PC-9 (cell line): Measurements from ENCODE around the gene HSD3B2. TPM values are rescaled to one million over a fixed set of nuclear protein-coding genes. Genes with fewer than 3 reads are reported as not detected.

Experiments
- BruUV-seq: library from RNA; stranded (reverse); fragments of 400-500 nt; replicated peaks from 2 replicates; lab custom pipeline; 2021; lab: Mats Ljungman, UMichigan
- CTCF ChIA-PET: fragments of 300-600 bp; sonication (Branson Sonifier 250); formaldehyde crosslinking; loops from one replicate; lab custom pipeline; 2022; ENCODE audit warnings: antibody characterized with exemption; lab: Charles Lee
- POLR2A ChIA-PET: fragments of 300-600 bp; sonication (Branson Sonifier 250); formaldehyde crosslinking; loops from one replicate; lab custom pipeline; 2022; ENCODE audit warnings: antibody characterized with exemption; ENCODE audit not compliant: unreplicated experiment; lab: Charles Lee
- DNase-seq, 2 experiments: peaks; one replicate each; pipeline versions ENCODE4 v3.0.0 to v3.0.0-alpha.2; 2015 to 2022; ENCODE audit warnings: mixed read lengths in 1 of 2
- H2AFZ ChIP-seq: fragments of 200-600 bp; sonication (generic); 2 replicates; pipeline ENCODE4 v1.8.1; 2017; ENCODE audit warnings: antibody characterized with exemption
- H3F3A ChIP-seq: fragments of 200-600 bp; sonication (generic); 2 replicates; pipeline ENCODE4 v1.8.1; 2017; ENCODE audit warnings: antibody characterized with exemption, mild to moderate bottlenecking, low read depth; ENCODE audit not compliant: insufficient read depth
- H3K27ac ChIP-seq: fragments of 200-600 bp; sonication (generic); 2 replicates; pipeline ENCODE4 v1.6.1; 2016; ENCODE audit warnings: mixed run types
- H3K27me3 ChIP-seq: fragments of 200-600 bp; sonication (generic); 2 replicates; pipeline ENCODE4 v1.6.1; 2016; ENCODE audit warnings: low read depth, mixed run types; ENCODE audit not compliant: insufficient read depth
- H3K36me3 ChIP-seq: fragments of 200-600 bp; sonication (generic); 2 replicates; pipeline ENCODE4 v1.6.1; 2016; ENCODE audit warnings: low read depth, mixed run types
- H3K4me1 ChIP-seq: fragments of 200-600 bp; sonication (generic); replicated peaks from 2 replicates; pipeline ENCODE4 v1.6.1; 2016; ENCODE audit warnings: mixed run types; ENCODE audit not compliant: insufficient read depth
- H3K4me2 ChIP-seq: fragments of 200-600 bp; sonication (generic); 2 replicates; pipeline ENCODE4 v1.6.1; 2017; ENCODE audit warnings: mixed run types
- H3K4me3 ChIP-seq: fragments of 200-600 bp; sonication (generic); 2 replicates; pipeline ENCODE4 v1.6.1; 2016; ENCODE audit warnings: mixed run types
- H3K79me2 ChIP-seq: fragments of 200-600 bp; sonication (generic); 2 replicates; pipeline ENCODE4 v1.6.1; 2017; ENCODE audit warnings: low read depth, mixed run types
- H3K9me2 ChIP-seq: fragments of 200-600 bp; sonication (generic); 2 replicates; pipeline ENCODE4 v1.8.1; 2017; ENCODE audit warnings: mild to moderate bottlenecking; ENCODE audit not compliant: insufficient read depth
- H3K9me3 ChIP-seq: fragments of 200-600 bp; sonication (generic); 2 replicates; pipeline ENCODE4 v1.8.1; 2016; ENCODE audit warnings: low read depth; ENCODE audit not compliant: insufficient read depth
- H4K20me1 ChIP-seq: fragments of 200-600 bp; sonication (generic); 2 replicates; pipeline ENCODE4 v1.8.1; 2017; ENCODE audit not compliant: insufficient read depth
- CTCF ChIP-seq: fragments of 200-600 bp; sonication (generic); conservative IDR thresholded peaks from 2 replicates; pipeline ENCODE4 v1.6.1; 2017; ENCODE audit warnings: mixed run types, antibody characterized with exemption, mild to moderate bottlenecking, moderate library complexity
- EZH2 ChIP-seq: fragments of 200-600 bp; sonication (generic); IDR thresholded peaks from 2 replicates; pipeline ENCODE4 v1.8.0; 2017; ENCODE audit warnings: antibody characterized with exemption, low read depth
- intact Hi-C: fragments of 100-400 bp; cut with micrococcal nuclease; formaldehyde crosslinking; loops from one replicate; pipeline ENCODE4 v1.10.0; 2022; ENCODE audit not compliant: unreplicated experiment
- total RNA-seq: library from RNA; stranded (reverse); gene quantifications from 2 replicates; pipeline ENCODE4 v1.2.3, GENCODE V29; 2021

The HSD3B2 gene
- total RNA-seq, 1 experiment from 2014 or later = not detected

GRCh38 chr1:119428991-119429390, 14.0 kb downstream of the HSD3B2 start:
- H3K4me2 ChIP-seq = no peak overlapping the region
- no peak for DNase-seq
- no peaks in the 10 kb centered on the region for H4K20me1 ChIP-seq
- intact Hi-C loops = no loop called here
- TF ChIP-seq EZH2 = no peak
- no peak for TF ChIP-seq CTCF
- CTCF ChIA-PET = no interaction called here
- H3F3A ChIP-seq = no peaks in the 10 kb centered on the region
- POLR2A ChIA-PET = no interaction called here
- H3K27ac ChIP-seq = no peak overlapping the region
- H3K4me3 ChIP-seq = no peak overlapping the region
- no TSS peak for BruUV-seq
- no peaks in the 10 kb centered on the region for H3K4me1 ChIP-seq
- no peaks in the 10 kb centered on the region for H3K9me3 ChIP-seq
- no peaks in the 10 kb centered on the region for H3K36me3 ChIP-seq
- H3K79me2 ChIP-seq = no peaks in the 10 kb centered on the region
- H3K9me2 ChIP-seq = no peaks in the 10 kb centered on the region
- H3K27me3 ChIP-seq = no peaks in the 10 kb centered on the region
- H2AFZ ChIP-seq = no peak overlapping the region

- H3K4me2 ChIP-seq = no peak overlapping the region
These were observed 14.7 kb downstream of the HSD3B2 start for GRCh38 chr1:119429687-119430086.

DNA sequence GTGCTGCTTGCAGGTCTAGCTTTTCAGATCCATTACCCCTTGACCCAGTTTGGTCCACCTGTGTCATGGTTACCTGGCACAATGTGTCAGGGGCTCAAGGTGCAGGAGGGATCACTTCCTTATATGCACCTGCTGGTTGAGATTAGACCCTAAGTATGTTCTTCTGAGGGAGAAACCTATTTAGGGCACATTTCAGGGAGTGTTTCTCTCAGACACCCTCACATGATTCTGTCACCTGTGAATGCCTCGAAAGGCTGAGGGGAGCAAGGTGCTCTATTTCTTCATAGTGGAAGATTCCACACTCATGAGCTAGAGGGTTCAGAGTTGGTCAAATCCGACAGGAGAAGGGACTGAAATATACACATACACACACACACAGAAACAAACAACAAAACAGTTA, 15.5 kb downstream of the HSD3B2 start:
- Histone ChIP-seq H3K4me3 (no peak overlapping the region), H2AFZ (no peak overlapping the region), H3K27me3 (no peaks in the 10 kb centered on the region), H3K4me1 (no peaks in the 10 kb centered on the region), H3K4me2 (no peak overlapping the region), H3K36me3 (no peaks in the 10 kb centered on the region), H3K27ac (no peak overlapping the region), H3K79me2 (no peaks in the 10 kb centered on the region), H3K9me3 (no peaks in the 10 kb centered on the region), H4K20me1 (no peaks in the 10 kb centered on the region), H3K9me2 (no peaks in the 10 kb centered on the region), H3F3A (no peaks in the 10 kb centered on the region)
- CTCF ChIA-PET = no interaction called here
- TF ChIP-seq CTCF (no peak), EZH2 (no peak)
- intact Hi-C loops = no loop called here
- no TSS peak for BruUV-seq
- POLR2A ChIA-PET = interaction anchor here (0.7 kb wide), 1 partner anchor 1995 kb away, joined by 7 read pairs; no protein-coding TSS in a partner anchor
- no peak for DNase-seq

More at GRCh38 chr1:119429687-119430086, 14.7 kb downstream of the HSD3B2 start:
- Histone ChIP-seq H4K20me1 (no peaks in the 10 kb centered on the region), H3K9me2 (no peaks in the 10 kb centered on the region), H3F3A (no peaks in the 10 kb centered on the region), H3K9me3 (no peaks in the 10 kb centered on the region), H3K36me3 (no peaks in the 10 kb centered on the region), H2AFZ (no peak overlapping the region), H3K27me3 (no peaks in the 10 kb centered on the region), H3K4me1 (no peaks in the 10 kb centered on the region), H3K27ac (no peak overlapping the region), H3K79me2 (no peaks in the 10 kb centered on the region), H3K4me3 (no peak overlapping the region)
- TF ChIP-seq CTCF (no peak), EZH2 (no peak)
- POLR2A ChIA-PET = no interaction called here
- intact Hi-C loops = no loop called here
- BruUV-seq = no TSS peak
- no peak for DNase-seq
- CTCF ChIA-PET = no interaction called here
